MV-4-11 (cell line): Measurements from ENCODE around the gene PTTG2.
A peak's percentile ranks its signal among the peaks of the same experiment; 100 is the strongest.
"Not testable (repeated sequence)": the region's sequence is repeated elsewhere in the genome, so short reads cannot be mapped to it uniquely, and the experiment has no call there.

Source experiments
- DNase-seq: peaks from one replicate; lab custom pipeline; 2025; lab: John Stamatoyannopoulos, UW

PTTG2 gene

DNA sequence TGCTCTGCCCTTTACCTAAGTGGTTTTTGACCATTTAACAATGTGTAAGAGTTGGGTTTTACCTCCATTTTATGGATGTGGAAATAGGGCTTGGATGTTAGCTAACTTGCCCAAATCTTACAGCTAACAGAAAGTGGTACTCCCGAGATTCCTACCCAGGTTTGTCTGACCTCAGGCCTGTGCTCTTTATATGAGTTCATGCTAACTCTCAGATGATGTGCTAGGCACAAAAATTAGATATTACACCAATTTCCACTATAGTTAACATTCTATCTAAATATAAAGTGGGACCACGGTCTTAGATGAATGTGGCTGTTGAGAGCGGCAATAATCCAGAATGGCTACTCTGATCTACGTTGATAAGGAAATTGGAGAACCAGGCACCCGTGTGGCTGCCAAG lies at the start of gene PTTG2:
PTTG2 (plus strand) TSS at position 301 of the 400 bp plus-strand sequence; CDS start at position 338, 37 bp downstream.
- DNase-seq, result no peak

DNA sequence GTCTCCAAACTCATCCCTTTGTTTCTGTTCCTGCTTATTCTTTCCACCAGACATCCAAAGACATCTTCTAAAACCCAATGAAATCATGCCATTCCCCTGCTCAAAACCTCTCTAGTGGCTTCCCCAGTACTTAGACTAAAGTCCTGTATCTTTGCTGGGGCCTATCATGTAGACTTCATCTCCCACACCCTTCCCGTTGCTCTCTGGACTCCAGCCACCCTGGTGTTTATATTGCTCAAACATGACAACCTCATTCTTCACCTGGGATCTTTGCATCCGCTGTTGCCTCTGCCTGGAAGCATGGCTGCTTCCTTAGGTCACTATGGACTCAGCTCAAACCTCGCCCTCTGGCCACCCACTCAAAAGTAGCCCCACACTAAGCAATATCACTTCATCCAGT lies 45.7 kb upstream of the PTTG2 start:
- no peak for DNase-seq

DNA sequence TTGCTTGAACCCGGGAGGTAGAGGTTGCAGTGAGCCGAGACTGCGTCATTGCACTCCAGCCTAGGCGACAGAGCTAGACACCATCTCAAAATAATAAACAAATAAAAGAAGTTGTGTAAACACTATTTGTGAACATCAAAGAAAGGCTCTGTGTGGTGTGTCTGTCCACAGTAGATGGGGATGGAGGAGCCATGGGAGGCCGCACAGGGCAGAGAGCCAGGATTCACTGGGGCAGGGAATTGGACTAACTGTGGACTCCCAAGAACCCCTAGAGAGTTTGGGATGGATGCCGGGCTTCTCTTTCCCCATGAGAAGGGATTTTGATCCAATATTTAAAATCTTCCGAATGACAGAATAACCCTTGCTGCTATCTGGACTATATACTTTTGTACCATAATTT lies 42.8 kb upstream of the PTTG2 start:
- no peak for DNase-seq

DNA sequence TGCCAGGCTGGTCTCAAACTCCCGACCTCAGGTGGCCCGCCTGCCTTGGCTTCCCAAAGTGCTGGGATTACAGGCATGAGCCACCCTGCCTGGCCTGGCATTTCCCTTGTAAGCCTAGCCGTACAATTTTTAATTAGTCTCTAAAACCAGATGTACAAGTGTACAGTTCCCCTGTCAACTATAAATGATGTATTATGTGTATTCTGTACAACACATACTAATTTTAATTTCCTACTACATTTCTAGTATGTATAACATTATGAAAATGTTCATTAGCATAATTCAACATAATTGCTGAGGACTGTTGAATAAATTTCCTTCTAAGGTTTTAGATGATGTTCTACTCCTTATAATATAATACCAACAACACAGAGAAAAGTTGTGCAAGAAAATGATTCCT lies 41.5 kb upstream of the PTTG2 start:
- no peak for DNase-seq

DNA sequence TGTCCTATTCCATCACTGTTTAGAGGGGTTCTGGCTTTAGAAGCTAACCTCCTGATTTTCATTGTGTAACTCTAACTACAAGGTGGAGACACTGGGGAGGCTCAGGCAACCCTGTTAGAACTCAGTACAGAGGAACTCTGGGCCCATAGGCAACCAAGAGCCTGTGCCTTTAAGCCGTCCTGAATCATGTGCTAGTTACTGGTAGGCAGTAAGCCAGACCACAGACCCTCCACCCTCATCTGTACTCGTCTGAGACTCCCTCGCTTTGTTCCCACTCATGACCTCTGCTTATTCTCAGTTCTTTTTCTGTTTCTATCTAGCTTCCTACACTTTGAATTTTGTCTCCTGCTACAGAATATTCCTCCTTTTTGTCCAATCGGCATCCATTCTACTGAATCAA lies 37.9 kb upstream of the PTTG2 start:
- peak; percentile 83 for DNase-seq

DNA sequence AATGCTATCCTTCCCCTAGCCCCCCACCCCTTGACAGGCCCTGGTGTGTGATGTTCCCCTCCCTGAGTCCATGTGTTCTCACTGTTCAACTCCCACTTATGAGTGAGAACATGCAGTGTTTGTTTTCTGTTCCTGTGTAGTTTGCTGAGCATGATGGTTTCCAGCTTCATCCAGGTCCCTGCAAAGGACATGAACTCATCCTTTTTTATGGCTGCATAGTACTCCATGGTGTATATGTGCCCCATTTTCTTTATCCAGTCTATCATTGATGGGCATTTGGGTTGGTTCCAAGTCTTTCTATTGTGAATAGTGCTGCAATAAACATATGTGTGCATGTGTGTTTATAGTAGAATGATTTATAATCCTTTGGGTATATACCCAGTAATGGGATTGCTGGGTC lies 37.1 kb upstream of the PTTG2 start:
- DNase-seq, result not testable (repeated sequence)

DNA sequence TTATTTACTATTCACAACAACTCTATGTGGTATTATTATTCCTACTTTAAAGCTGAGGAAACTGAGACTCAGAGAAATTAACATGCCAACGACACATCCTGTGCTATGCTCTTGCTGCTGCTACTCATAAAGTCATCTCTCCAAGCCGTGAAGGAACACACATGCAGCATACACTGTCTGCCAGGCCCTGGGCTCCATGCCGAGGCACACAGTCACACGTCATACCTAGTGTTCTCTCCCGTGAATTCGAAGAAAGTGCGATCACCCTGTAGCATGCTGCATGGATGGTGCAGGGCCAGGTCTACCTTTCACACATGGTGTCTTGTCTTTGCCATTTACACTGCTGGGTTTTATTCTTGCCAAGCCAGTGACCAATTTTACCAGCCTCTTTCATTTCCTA lies 35.3 kb upstream of the PTTG2 start:
- no peak for DNase-seq

DNA sequence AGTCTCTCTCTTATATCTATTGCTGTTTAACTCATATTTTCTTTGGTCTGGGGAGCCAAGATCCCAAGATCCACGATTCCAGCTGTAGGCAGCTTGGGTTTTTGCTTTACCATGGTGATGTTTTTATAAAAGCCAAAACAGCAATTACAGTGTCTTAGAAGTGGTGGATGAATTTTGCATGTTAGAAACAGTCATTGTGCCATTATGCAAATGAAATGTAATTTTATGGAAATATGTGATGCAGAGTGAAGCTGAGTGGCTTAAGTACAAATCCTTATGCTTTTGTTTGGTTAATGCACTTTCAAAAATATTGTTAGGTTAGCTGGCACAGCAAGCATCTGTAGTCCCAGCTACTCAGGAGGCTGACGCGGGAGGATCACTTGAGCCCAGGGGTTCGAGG lies 32.8 kb upstream of the PTTG2 start:
- no peak for DNase-seq

DNA sequence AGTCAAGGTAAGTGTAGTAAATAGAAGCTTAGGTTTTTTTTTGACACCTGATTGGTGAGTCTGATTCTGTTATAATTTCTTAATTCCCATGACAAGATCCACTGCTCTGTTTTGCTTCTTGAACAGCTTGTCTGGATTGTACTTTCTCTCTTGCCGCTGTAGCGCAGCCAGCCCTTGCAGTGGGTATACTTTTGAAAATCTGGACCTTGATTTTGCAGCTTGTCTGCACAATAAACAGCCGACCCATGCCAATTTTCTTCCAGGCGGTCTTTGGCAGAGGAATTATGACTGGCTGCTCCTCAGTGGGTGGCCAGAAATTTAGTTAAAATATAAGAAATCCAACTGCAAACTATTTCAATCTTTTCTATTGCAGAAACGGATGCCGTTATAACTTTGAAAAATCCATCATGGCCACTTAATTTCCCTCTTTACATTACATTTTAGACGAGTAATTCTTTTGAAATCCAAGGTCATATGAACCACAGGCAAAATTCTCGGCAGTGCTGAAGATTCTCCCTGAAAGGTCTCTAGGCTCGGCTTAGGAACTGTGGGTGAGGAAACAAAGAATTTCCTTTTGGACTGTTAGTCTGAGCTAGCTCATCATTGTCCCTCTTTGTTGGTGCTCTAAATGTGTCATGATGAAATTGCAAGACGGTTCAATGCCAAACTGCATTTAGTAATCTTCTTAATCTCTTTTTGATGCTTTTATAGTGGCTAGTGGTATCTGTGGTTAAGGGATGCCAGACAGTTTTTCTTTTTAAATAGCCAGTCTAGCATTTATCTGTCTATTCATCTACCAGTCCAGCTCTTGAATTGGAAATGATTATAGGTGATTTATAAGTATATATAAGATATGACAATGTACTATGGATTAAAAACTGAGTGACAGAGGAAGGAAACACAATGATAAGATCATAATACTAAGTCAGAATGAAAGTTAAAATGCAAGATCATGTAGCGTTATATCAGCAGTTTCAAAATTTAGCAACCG lies 31.5 kb upstream of the PTTG2 start:
- peak; percentile 78 for DNase-seq

DNA sequence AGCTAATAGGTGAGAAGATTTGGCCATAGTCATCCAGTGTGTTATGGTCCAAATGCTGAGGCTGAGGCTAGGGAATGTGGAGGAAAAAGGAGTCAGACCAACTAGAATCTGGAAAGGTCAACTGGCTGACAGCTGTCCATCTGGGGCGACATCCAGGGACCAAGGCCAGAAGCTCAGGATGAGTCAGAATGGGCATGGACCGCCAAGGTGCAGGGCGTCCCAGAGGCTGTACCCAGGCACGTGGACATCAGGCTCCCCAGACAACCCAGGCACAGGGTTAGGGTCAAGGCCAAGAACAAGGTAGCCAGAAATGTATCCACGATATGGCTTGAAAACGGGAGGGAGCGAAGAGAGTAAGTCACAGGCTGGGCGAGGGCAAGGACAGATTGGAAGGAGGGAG lies 26.1 kb upstream of the PTTG2 start:
- no peak for DNase-seq

DNA sequence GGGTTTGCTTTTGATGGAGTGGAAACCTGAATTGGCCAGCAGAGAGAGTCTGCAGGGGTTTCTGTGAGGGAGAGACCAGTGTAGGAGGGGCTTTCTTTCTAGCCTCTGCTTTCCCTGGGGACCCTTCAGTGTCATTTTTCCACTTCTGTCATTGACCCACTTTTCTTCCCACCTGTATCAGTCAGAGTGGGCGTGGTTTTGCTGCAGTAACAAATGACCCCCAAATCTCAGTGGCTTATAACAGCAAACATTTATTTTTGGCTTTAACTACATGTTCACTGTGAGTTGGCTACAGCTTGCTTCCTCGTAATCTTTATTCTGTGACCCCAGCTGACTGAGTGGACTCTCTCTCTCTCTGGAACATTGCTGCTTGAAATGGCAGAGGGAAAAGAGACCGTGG lies 25.6 kb upstream of the PTTG2 start:
- DNase-seq, result no peak

DNA sequence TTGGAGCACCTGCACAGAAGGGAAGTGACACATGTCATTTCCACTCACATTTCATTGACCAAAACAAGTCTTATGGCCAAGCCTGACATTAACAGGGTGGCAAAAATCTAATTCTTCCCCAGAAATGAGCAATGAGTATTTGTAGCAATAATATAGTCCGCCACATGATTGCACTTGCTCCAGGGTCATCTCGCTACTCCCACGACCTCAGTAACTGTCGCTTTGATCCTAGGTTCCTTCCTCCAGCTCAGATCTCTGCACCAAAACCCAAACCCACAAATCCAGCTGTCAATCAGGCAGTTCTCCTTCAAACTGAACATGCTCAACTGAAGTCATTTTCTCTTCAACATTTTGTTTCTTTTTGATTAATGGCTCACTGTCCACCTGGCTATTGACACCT lies 25.2 kb upstream of the PTTG2 start:
- DNase-seq, result peak; percentile 74

DNA sequence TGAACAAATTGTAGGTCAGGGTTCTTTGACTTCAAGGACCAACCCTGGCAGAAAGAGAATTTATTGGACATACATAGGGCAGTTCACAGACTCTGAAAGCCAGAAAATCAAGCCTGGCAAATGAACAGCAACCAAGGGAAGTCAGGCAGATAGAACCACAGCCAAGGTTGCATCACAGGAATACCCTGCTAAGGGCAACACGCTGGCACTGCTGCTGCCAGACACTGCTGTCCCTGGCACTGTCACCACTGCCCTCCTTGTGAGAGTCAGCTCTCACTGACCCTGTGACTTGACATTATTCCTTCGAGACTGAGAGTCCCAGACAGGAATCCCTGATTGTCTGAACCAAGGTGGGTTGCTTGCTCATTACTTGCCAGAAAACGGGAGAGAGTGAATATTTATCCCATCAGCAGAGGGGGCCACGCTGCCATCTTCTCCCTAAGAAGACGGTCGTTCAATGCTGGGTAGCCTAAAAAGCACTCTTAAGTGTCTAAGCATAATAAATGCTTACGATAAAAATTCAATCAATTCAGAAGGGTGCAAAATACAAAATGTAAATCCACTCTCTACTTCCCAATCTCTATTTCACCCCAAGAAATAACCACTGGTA lies 23.2 kb upstream of the PTTG2 start:
- peak; percentile 13 for DNase-seq

DNA sequence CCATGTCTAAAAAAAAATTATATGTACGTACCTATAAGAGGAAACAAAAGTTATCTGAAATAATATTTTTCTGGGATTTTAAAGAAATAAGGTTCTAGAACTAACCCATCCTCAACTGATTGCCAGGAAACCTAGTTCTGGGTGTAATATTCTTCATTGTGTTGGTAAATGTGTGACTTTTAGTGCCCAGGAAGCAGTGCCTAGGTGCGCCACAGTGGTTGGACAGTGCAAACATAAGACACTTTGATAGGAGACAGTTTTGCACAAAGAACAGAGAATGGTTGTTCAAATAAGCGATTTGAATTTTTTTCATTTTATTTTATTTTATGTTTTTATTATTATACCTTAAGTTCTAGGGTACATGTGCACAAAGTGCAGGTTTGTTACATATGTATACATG lies 22.0 kb upstream of the PTTG2 start:
- DNase-seq, result no peak

DNA sequence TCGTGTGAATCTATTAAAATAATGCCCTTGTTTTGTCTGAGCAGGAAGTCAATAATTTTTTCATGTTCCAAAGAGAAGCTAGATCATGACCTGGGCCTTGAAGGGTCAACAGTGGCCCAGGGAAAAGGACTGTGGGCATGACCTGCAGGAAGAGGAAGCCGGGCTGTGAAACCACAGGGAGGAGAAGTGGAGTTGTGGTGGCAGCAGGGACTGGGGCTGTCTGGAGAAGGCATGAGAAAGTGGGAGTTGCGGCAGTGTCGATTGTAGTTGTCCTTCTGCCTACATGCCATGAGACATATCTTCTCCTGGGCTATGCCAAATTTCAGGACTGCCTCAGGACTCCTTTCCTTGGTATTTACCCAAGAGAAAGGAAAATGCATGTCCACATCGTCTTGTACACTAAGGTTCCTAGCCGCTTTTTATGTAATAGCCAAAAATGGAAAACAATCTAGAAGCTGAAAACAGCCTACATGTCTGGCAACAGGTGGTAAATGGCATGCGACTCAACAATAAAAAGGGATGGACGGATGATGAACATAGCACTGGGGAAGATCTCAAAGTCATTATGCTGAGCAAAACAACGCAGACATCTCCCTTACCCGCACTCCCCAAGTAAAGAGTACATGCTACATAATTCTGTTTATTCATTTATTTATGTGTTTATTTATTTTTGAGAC lies 13.6 kb upstream of the PTTG2 start:
- peak; percentile 82 for DNase-seq

DNA sequence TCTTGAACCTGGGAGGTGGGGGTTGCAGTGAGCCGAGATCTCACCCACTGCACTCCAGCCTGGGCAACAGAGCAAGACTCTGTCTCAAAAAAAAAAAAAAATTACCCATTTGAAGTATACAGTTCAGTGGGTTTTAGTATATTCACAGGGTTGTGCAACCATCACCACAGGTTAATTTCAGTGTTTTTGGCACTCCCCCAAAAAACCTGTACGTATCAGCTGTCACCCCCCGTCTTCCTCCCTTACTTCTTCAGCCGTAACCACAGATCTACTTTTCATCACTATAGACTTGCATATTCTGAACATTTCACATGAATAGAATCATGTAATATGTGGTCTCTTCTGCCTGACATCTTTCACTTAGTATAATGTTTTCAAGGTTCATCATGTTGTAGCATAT lies 11.7 kb upstream of the PTTG2 start:
- DNase-seq, result peak; percentile 25

DNA sequence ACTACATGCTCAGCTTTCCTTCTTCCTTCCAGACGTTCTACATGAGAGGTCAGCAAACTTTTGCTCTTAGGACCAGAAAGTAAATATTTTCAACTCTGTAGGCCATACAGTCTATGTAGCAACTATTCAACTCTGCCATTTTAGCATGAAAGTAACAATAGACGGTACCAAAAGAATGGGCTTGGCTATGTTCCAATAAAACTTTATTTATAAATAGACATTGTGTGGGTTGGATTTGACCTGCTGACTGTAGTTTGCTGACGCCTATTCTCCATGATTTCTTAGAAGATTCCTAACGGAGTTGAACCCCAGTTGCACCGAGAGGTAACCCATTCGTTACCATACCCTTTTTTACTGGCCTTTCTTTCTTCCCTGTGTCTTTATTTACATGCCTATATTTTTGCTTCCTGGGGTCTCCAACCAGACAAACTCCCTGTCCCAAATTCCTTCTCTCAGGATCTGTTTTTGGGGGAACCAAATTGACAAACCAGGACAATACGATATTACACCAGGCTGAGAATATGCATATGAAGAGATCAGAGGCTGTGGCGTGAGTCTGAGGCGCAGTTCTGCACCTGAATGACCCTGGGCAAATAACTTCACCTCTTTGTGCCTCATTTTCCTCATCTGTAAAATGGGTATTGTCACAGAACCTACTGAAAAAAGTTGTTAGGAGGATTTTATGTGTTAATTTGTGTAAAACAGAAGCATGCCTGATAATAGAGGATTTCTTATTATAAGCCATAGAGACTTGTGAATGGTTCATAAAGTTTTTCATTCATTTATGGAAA lies 10.4 kb upstream of the PTTG2 start:
- no peak for DNase-seq

DNA sequence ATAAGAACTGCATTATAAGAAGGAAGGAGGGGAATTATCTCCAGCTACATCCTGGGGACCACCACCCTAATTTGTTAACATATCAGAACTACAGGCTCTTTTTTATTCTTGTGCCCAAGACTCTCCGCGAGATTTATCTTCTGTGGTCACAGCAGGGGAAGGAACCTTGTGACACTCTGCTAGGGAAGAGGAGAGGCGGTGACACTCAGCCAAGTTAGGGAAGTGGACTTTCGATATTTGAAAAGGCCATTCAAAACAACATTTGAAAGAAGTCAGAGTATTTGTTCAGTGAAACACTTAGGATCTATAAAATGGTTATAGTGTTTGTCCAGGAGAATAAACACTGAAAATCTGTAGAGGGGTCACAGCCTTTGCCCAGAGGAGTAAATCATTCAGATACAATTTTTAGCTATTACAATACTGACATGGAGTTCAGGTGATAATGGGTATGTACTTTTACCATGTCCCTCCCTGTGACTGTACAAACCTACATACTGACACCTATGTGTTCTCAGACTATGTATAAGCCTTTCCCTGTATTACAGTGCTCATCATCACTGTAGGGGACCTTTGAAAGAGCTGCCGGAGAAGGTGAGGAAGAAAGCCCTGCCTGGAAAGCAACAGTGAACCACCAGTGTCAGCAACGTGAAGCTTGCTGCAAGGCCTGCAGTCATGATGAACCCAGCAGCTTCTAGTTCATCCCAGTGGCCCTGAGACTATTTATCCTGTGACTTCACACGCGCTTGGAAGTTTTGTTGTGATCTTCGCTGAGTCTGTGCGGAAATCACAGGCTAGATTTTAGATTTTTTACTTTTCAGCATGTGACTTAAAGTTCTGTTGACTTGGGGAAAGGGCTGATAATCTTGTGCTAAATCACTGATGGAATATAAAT lies 8.5 kb upstream of the PTTG2 start:
- peak; percentile 80 for DNase-seq

DNA sequence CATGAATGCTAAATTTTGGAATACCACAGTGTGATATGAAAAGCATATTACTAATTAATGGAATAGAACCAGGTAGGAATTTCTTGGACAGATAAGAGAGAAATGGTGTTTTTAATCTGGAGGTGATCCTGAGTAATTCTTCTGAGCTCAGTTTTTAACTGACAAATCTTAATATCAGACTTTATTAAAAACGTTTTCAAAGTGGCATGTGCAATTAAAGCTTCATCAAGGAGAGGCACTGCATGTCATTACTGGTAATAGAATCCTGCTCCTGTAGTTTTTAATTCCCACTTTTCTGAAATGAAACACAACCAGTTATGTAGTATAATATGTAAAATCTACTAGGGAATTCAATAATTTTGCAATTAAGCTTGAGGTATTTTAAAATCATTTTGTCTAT lies 7.0 kb upstream of the PTTG2 start:
- DNase-seq, result no peak

DNA sequence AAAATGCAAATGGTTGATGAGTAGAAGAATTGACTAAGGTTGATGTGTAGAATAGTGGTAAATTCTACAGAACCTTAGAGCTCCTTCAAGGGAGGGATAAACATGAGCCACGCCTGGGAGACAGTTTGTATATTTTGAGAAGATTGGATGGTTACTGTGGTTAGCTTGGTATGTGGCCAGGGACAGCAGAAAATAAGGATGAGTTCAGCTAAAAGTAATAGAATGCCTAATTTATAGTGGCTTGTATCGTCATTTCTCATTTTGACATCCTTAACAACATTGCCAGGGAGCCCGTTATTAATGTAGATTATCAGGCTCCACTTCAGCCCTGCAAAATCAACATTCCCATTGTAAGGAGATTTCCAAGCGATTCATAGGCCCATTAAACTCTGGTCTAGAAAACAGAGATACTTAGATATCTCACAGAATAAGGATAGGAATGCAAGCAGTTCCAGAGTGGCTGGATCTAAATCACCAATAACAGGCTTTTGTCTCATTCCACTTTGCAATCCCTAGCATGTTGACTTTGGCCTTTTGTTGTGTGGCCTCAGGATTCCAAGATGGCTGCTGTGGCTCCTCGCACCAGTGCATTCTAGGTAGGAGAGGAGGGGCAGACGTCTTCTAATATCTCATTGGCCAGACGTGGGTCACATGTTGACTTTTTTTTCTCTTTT lies 6.4 kb upstream of the PTTG2 start:
- no peak for DNase-seq
